Neuron (in vitro differentiated cells): ENCODE measurements around the gene IFT22.
"Not testable (repeated sequence)": the region's sequence is repeated elsewhere in the genome, so short reads cannot be mapped to it uniquely, and the experiment has no call there.

ENCODE experiments used
- H2AFZ ChIP-seq: one replicate; pipeline ENCODE4 v1.6.1; 2013; ENCODE audit warnings: low read depth, mild to moderate bottlenecking, inconsistent platforms, low read length, moderate library complexity
- H3K27me3 ChIP-seq: one replicate; pipeline ENCODE4 v1.6.1; 2013; ENCODE audit warnings: low read length; ENCODE audit not compliant: insufficient read depth
- H3K36me3 ChIP-seq: one replicate; pipeline ENCODE4 v1.6.1; 2013; ENCODE audit warnings: low read length; ENCODE audit not compliant: insufficient read depth
- H3K4me1 ChIP-seq: one replicate; pipeline ENCODE4 v1.6.1; 2013; ENCODE audit warnings: low read length; ENCODE audit not compliant: insufficient read depth
- H3K4me3 ChIP-seq: 2 replicates; pipeline ENCODE4 v1.5.1; 2013; ENCODE audit warnings: mild to moderate bottlenecking, low read length, moderate library complexity
- H3K9me3 ChIP-seq: one replicate; pipeline ENCODE4 v1.6.1; 2013; ENCODE audit warnings: low read length

Gene IFT22

DNA sequence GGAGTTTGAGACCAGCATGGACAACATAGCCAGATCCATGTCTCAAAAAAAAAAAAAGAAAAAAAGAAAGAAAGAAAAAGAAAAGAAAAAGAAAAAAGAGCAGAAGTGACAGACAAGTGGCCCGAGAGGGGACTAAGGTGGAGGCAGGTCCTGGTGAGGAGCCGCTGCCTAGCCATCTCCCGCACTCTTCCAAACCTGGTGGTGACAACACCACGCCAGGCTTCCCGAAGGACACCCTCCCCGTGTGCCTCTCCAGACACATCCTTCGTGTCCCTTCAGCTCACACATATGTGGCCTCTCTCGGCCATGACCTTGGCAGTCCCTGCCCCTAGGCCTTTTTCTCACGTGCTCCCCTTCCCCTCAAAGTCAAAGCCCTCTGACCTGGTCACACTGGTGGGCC lies 36.4 kb downstream of the IFT22 start:
- no peaks in the 10 kb centered on the region for H3K36me3 ChIP-seq
- H2AFZ ChIP-seq, result no peak overlapping the region
- H3K9me3 ChIP-seq, result no peaks in the 10 kb centered on the region
- no peak overlapping the region for H3K4me3 ChIP-seq
- no peaks in the 10 kb centered on the region for H3K4me1 ChIP-seq
- H3K27me3 ChIP-seq, result peaks cover 7% of the 10 kb centered on the region

- not testable (repeated sequence) for H3K4me3 ChIP-seq, H2AFZ ChIP-seq, H3K27me3 ChIP-seq, H3K4me1 ChIP-seq, H3K36me3 ChIP-seq, H3K9me3 ChIP-seq
Measured at GRCh38 chr7:101280912-101281311, 40.7 kb downstream of the IFT22 start.

DNA sequence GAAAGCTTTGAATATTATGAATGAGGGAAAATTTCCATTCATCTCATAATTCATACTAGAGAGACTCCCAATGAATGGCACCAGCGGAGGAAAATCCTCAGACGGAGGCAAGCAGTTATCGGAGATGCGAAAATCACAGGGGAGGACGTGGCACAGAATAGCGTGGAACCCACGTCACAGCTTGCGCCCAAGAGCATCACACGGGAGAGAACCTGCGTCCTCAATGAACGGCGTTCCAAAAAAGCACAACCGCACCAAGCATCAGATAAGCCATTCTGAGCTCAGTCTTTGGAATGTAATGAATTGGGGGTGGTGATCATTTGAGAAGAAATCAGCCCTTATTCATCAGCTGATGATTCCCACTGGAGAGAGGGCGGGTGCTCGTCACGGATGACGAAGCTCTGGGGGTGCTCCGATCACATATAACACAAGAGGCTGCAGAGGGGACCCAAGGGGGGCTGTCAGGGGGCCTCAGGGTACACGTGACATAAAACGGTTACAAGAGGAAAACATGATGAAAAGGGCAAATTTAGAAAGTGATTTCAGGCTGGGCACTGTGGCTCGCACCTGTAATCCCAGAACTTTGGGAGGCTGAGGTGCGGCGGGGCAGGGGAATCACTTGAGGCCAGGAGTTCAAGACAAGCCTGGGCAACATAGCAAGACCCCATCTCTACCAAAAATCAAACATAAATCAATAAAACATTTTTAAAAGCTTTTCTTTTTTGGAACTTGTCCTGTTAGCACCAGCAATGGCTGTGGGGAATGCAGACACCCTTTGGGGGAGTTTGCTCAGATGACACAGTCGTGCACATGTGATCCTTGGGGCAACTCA lies 42.9 kb downstream of the IFT22 start:
- H3K4me1 ChIP-seq, result peaks cover under 1% of the 10 kb centered on the region
- no peaks in the 10 kb centered on the region for H3K36me3 ChIP-seq
- no peak overlapping the region for H3K4me3 ChIP-seq
- H3K9me3 ChIP-seq, result no peaks in the 10 kb centered on the region
- no peak overlapping the region for H2AFZ ChIP-seq
- H3K27me3 ChIP-seq, result no peaks in the 10 kb centered on the region

- no peak overlapping the region for H3K4me3 ChIP-seq
- H3K9me3 ChIP-seq, result no peaks in the 10 kb centered on the region
- peaks cover 12% of the 10 kb centered on the region for H3K4me1 ChIP-seq
- no peaks in the 10 kb centered on the region for H3K27me3 ChIP-seq
- H2AFZ ChIP-seq, result no peak overlapping the region
- H3K36me3 ChIP-seq, result no peaks in the 10 kb centered on the region
Measured at GRCh38 chr7:101277155-101277554, 44.5 kb downstream of the IFT22 start.

DNA sequence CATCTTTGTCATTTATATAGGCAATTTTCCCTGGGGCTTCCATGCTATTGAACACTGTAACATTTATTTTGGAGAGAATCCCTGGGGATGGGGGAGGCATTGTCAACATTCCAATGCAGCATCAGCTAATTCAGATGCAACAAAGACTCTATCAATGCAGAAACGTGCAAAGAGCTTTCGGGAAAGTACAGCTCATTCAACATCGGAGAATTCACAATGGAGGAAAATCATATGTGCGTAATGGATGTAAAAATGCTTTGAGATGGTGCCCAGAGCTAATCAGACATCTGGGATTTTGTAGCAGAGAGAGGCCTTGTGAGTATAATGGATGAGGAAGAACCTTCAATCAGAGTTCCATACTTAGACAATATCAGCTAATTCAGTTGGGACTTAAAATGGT lies 48.4 kb downstream of the IFT22 start:
- Histone ChIP-seq H3K4me3 (no peak overlapping the region), H3K36me3 (no peaks in the 10 kb centered on the region), H3K27me3 (no peaks in the 10 kb centered on the region), H3K9me3 (no peaks in the 10 kb centered on the region), H2AFZ (peak overlapping the region; percentile 7), H3K4me1 (peaks cover 12% of the 10 kb centered on the region)

DNA sequence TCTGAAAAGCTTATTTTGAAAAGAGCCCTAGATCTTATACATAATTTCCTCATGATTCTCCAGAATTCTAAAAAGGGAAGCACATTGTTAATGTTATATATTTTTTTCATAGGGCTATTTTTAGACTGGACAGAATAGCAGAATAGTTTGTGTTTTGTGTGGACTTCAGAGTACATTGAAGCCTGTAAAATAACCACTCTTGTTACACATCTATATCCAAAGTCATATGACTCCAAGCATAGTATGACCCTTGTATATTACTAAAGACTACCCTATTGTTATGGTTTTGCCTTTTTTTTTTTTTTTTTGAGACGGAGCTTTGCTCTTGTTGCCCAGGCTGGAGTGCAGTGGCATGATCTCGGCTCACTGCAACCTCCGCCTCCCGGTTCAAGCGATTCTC lies 50.6 kb downstream of the IFT22 start:
- no peak overlapping the region for H3K4me3 ChIP-seq
- no peaks in the 10 kb centered on the region for H3K27me3 ChIP-seq
- no peaks in the 10 kb centered on the region for H3K36me3 ChIP-seq
- H3K9me3 ChIP-seq, result no peaks in the 10 kb centered on the region
- peaks cover 12% of the 10 kb centered on the region for H3K4me1 ChIP-seq
- no peak overlapping the region for H2AFZ ChIP-seq

DNA sequence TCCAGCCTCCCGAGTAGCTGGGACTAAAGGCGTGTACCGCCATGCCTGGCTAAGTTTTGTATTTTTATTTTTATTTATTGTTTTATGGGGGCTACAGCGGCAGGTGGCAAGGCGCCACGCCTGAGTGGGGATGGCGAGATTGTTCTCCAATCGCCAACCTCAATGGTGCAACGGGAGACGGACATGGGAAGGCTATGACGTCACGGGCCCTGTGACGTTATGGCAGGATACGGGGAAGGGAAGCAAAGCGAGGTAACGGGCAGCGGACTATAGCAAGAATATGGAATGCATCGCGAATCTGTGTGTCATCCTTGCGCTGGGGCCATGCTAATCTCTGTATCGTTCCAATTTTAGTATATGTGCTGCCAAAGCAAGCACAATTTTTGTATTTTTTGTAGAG lies 51.9 kb downstream of the IFT22 start:
- H3K4me3 ChIP-seq, result no peak overlapping the region

GRCh38 chr7:101265622-101266516 lies 55.7 kb downstream of the IFT22 start:
- no peaks in the 10 kb centered on the region for H3K4me1 ChIP-seq
- H3K4me3 ChIP-seq, result no peak overlapping the region
- no peaks in the 10 kb centered on the region for H3K36me3 ChIP-seq
- H2AFZ ChIP-seq, result no peak overlapping the region
- no peaks in the 10 kb centered on the region for H3K27me3 ChIP-seq
- H3K9me3 ChIP-seq, result no peaks in the 10 kb centered on the region

More for the DNA sequence above, 51.9 kb downstream of the IFT22 start:
- no peak overlapping the region for H2AFZ ChIP-seq
- H3K4me1 ChIP-seq, result peaks cover 12% of the 10 kb centered on the region
- no peaks in the 10 kb centered on the region for H3K27me3 ChIP-seq
- H3K9me3 ChIP-seq, result no peaks in the 10 kb centered on the region
- H3K36me3 ChIP-seq, result no peaks in the 10 kb centered on the region

DNA sequence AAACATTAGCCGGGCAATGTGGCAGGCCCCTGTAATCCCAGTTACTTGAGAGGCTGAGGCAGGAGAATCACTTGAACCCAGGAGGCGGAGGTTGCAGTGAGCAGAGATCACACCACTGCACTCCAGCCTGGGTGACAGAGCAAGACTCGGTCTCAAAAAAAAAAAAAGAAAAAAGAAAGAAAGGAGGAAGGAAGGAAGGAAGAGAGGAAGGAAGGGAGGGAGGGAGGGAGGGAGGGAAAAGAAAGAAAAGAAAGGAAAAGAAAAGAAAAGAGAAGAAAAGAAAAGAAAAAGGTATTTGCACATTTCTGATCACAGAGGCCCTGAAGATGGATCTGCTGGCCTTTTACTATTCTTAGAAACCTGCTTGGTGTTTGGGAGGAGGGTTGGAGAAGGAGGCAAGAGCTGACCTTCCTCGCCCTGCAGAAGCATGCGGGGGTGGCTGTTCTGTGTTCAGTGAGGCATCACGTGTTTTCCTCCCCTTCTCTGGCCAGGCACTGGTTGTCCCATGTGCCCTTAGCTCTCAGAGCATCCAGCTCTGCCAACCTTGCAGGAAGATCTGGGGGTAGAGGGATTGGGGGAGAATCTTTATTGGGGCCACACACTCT lies 57.4 kb downstream of the IFT22 start:
- H3K36me3 ChIP-seq, H3K4me3 ChIP-seq, H3K9me3 ChIP-seq, H3K27me3 ChIP-seq, H3K4me1 ChIP-seq, H2AFZ ChIP-seq: not testable (repeated sequence)
